GM03348 (cell line): ENCODE measurements around the gene TNFRSF13B.
"Not testable (repeated sequence)": the region's sequence is repeated elsewhere in the genome, so short reads cannot be mapped to it uniquely, and the experiment has no call there.

Experiments
- DNase-seq: peaks from one replicate; pipeline ENCODE4 v3.0.0; 2012; ENCODE audit warnings: low spot score

TNFRSF13B gene

GRCh38 chr17:17004997-17005614 lies 33.2 kb upstream of the TNFRSF13B start:
- not testable (repeated sequence) for DNase-seq

GRCh38 chr17:17004251-17004996 lies 32.5 kb upstream of the TNFRSF13B start:
- DNase-seq = no peak

GRCh38 chr17:17002731-17003715 lies 31.1 kb upstream of the TNFRSF13B start:
- not testable (repeated sequence) for DNase-seq

- peak; percentile 92 for DNase-seq
Measured at GRCh38 chr17:17001874-17002520, 30.1 kb upstream of the TNFRSF13B start.

GRCh38 chr17:17001076-17001777 lies 29.3 kb upstream of the TNFRSF13B start:
- no peak for DNase-seq

GRCh38 chr17:16999931-17000625 lies 28.2 kb upstream of the TNFRSF13B start:
- no peak for DNase-seq

GRCh38 chr17:16997514-16998429 lies 25.9 kb upstream of the TNFRSF13B start:
- no peak for DNase-seq

- not testable (repeated sequence) for DNase-seq
Measured at GRCh38 chr17:16996726-16997125, 24.8 kb upstream of the TNFRSF13B start.

GRCh38 chr17:16995930-16996329 lies 24.0 kb upstream of the TNFRSF13B start:
- DNase-seq = no peak

GRCh38 chr17:16994631-16995030 lies 22.7 kb upstream of the TNFRSF13B start:
- no peak for DNase-seq

GRCh38 chr17:16991349-16992009 lies 19.6 kb upstream of the TNFRSF13B start:
- DNase-seq = peak; percentile 90

GRCh38 chr17:16989953-16990860 lies 18.3 kb upstream of the TNFRSF13B start:
- DNase-seq = peak; percentile 52

GRCh38 chr17:16989230-16989952 lies 17.5 kb upstream of the TNFRSF13B start:
- no peak for DNase-seq

GRCh38 chr17:16988749-16989229 lies 16.9 kb upstream of the TNFRSF13B start:
- DNase-seq = no peak

GRCh38 chr17:16987830-16988601 lies 16.1 kb upstream of the TNFRSF13B start:
- peak; percentile 91 for DNase-seq
